HepG2 (cell line): ENCODE measurements around the gene LRRC3C. TPM values are rescaled to one million over a fixed set of nuclear protein-coding genes. Genes with fewer than 3 reads are reported as not detected.
A peak's percentile ranks its signal among the peaks of the same experiment; 100 is the strongest.

Experiments used
- ARID5B ChIP-seq: IDR thresholded peaks from 2 replicates; pipeline ENCODE4 v1.4.0; 2020; ENCODE audit warnings: mild to moderate bottlenecking, missing genetic modification reagents
- CCDC6 ChIP-seq: sonication (generic); formaldehyde crosslinking; IDR thresholded peaks from 2 replicates; pipeline ENCODE4 v1.8.1; 2022; ENCODE audit warnings: mild to moderate bottlenecking, missing genetic modification reagents, moderate library complexity
- FIP1L1 ChIP-seq: fragments of 200-400 bp; formaldehyde crosslinking; IDR thresholded peaks from 2 replicates; pipeline ENCODE4 v1.6.1; 2018; ENCODE audit warnings: low read depth, mild to moderate bottlenecking, low read length, moderate library complexity, borderline replicate concordance; ENCODE audit not compliant: insufficient read depth
- GABPB1 ChIP-seq: IDR thresholded peaks from 2 replicates; pipeline ENCODE4 v1.6.1; 2016; ENCODE audit warnings: mild to moderate bottlenecking, missing genetic modification reagents, moderate library complexity, missing compliant biosample characterization
- KLF6 ChIP-seq: IDR thresholded peaks from 2 replicates; pipeline ENCODE4 v1.8.0; 2016; ENCODE audit warnings: missing biosample characterization, missing genetic modification reagents
- MAZ ChIP-seq, 2 experiments: sonication (generic) in 1 of 2; formaldehyde crosslinking in 1 of 2; IDR thresholded peaks; 2 replicates each; pipeline versions ENCODE4 v1.5.0 to v1.6.1; 2012 to 2020; ENCODE audit warnings: low read depth in 2 of 2, mild to moderate bottlenecking in 2 of 2, borderline replicate concordance in 1 of 2, improper control_type of control experiment in 1 of 2, low read length in 1 of 2, missing genetic modification reagents in 1 of 2, moderate library complexity in 1 of 2
- MBD4 ChIP-seq: IDR thresholded peaks from 2 replicates; pipeline ENCODE4 v1.6.1; 2012; ENCODE audit warnings: low read length, inconsistent platforms, borderline replicate concordance
- PITX1 ChIP-seq: sonication (generic); formaldehyde crosslinking; IDR thresholded peaks from 2 replicates; pipeline ENCODE4 v1.5.1; 2020; ENCODE audit warnings: mild to moderate bottlenecking, missing genetic modification reagents
- RXRB ChIP-seq: IDR thresholded peaks from 2 replicates; pipeline ENCODE4 v1.6.1; 2016; ENCODE audit warnings: borderline replicate concordance, missing genetic modification reagents, missing compliant biosample characterization
- SALL1 ChIP-seq: sonication (generic); formaldehyde crosslinking; IDR thresholded peaks from 2 replicates; pipeline ENCODE4 v1.8.0; 2022; ENCODE audit warnings: mild to moderate bottlenecking, missing genetic modification reagents
- SCMH1 ChIP-seq: sonication (generic); formaldehyde crosslinking; IDR thresholded peaks from 2 replicates; pipeline ENCODE4 v1.9.0; 2021; ENCODE audit warnings: missing genetic modification reagents, mild to moderate bottlenecking, borderline replicate concordance
- TCF12 ChIP-seq, 2 experiments: fragments of 450-650 bp in 1 of 2; sonication (generic) in 1 of 2; formaldehyde crosslinking in 1 of 2; IDR thresholded peaks; 2 replicates each; pipeline versions ENCODE4 v1.6.1 to v1.8.0; 2017 to 2022; ENCODE audit warnings: antibody characterized with exemption in 1 of 2, mild to moderate bottlenecking in 1 of 2, missing genetic modification reagents in 1 of 2, moderate library complexity in 1 of 2
- TEF ChIP-seq: sonication (generic); formaldehyde crosslinking; IDR thresholded peaks from 2 replicates; pipeline ENCODE4 v1.5.0; 2020; ENCODE audit warnings: missing genetic modification reagents
- ZNF205 ChIP-seq: IDR thresholded peaks from 2 replicates; pipeline ENCODE4 v1.6.1; 2018; ENCODE audit warnings: missing biosample characterization, missing genetic modification reagents
- ZNF274 ChIP-seq: sonication (generic); formaldehyde crosslinking; IDR thresholded peaks from 2 replicates; pipeline ENCODE4 v1.5.1; 2020; ENCODE audit warnings: mild to moderate bottlenecking, missing genetic modification reagents
- ZNF580 ChIP-seq: IDR thresholded peaks from 2 replicates; pipeline ENCODE4 v1.6.1; 2016; ENCODE audit warnings: low read depth, borderline replicate concordance
- polyA plus RNA-seq, 8 experiments: library from polyadenylated mRNA; depleted of rRNA in 3 of 8; stranded (reverse) in 7 of 8; unstranded in 1 of 8; fragments of >200 nt; fragmentation: Illumina TruSeq in 4 of 8; extraction: Trizol in 4 of 8; gene quantifications; 2 replicates each; pipeline versions ENCODE4 v1.2.1 to v1.2.3, GENCODE V29; 2011 to 2016; ENCODE audit warnings: low read depth in 4 of 8, missing spikeins in 1 of 8, mixed read lengths in 1 of 8; ENCODE audit not compliant: insufficient read depth in 1 of 8
- total RNA-seq, 5 experiments: library from RNA; depleted of rRNA; stranded (reverse); fragments of >200 nt; fragmentation: Illumina TruSeq; extraction: Trizol; gene quantifications; 2 replicates each; pipeline ENCODE4 v1.2.3, GENCODE V29; 2016; ENCODE audit warnings: low read depth in 1 of 5
- TF ChIP-seq, protein P1 (sequence below): sonication (generic); formaldehyde crosslinking; conservative IDR thresholded peaks from 2 replicates; pipeline ENCODE4 v1.8.0; 2022; ENCODE audit warnings: mild to moderate bottlenecking, moderate library complexity, missing genetic modification reagents
- TF ChIP-seq, protein P2 (sequence below): sonication (generic); formaldehyde crosslinking; IDR thresholded peaks from 2 replicates; pipeline ENCODE4 v1.4.0; 2020; ENCODE audit warnings: missing genetic modification reagents

Gene LRRC3C
- total and polyA plus RNA-seq, 2 of the 13 experiments (the other 11 are each of a cell fraction or from before 2014, with no cell fraction given): 0.17 TPM; not detected in 1

- TF ChIP-seq CCDC6 (0 out of 2 replicates have a peak, but pooled peaks have one; percentile 33), ARID5B (CRISPR knock-in tag) (peak; percentile 26; the same call in 1 of the 2 replicates), PITX1 (CRISPR knock-in tag) (peak; percentile 47; the same call in 1 of the 2 replicates), SCMH1 (CRISPR knock-in tag) (no peak), GABPB1 (CRISPR knock-in tag) (peak; percentile 75), ZNF580 (CRISPR knock-in tag) (peak; percentile 64; the same call in 1 of the 2 replicates), MAZ (IDR thresholded peaks at IDR 0.05; ENCODE audit: borderline replicate concordance, low read depth, low read length) (peak; percentile 68; the same call in 1 of the 2 replicates), MAZ (CRISPR knock-in tag; IDR thresholded peaks at IDR 0.05; ENCODE audit: low read depth) (peak; percentile 24; the same call in 1 of the 2 replicates), FIP1L1 (no peak), SALL1 (CRISPR knock-in tag) (peak; percentile 56; the same call in 1 of the 2 replicates), RXRB (CRISPR knock-in tag) (peak; percentile 44; the same call in 1 of the 2 replicates), KLF6 (CRISPR knock-in tag) (0 out of 2 replicates have a peak, but pooled peaks have one; percentile 31), ZNF205 (CRISPR knock-in tag) (no peak), ZNF274 (CRISPR knock-in tag) (0 out of 2 replicates have a peak, but pooled peaks have one; percentile 12), TCF12 (IDR thresholded peaks at IDR 0.05) (no peak), TCF12 (CRISPR knock-in tag; IDR thresholded peaks at IDR 0.05) (peak; percentile 33; the same call in 1 of the 2 replicates), MBD4 (no peak), TEF (CRISPR knock-in tag) (no peak)
- TF ChIP-seq, protein P1, sequence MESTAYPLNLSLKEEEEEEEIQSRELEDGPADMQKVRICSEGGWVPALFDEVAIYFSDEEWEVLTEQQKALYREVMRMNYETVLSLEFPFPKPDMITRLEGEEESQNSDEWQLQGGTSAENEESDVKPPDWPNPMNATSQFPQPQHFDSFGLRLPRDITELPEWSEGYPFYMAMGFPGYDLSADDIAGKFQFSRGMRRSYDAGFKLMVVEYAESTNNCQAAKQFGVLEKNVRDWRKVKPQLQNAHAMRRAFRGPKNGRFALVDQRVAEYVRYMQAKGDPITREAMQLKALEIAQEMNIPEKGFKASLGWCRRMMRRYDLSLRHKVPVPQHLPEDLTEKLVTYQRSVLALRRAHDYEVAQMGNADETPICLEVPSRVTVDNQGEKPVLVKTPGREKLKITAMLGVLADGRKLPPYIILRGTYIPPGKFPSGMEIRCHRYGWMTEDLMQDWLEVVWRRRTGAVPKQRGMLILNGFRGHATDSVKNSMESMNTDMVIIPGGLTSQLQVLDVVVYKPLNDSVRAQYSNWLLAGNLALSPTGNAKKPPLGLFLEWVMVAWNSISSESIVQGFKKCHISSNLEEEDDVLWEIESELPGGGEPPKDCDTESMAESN (CRISPR knock-in tag): 0 out of 2 replicates have a peak, but pooled peaks have one; percentile 37
- TF ChIP-seq, protein P2, sequence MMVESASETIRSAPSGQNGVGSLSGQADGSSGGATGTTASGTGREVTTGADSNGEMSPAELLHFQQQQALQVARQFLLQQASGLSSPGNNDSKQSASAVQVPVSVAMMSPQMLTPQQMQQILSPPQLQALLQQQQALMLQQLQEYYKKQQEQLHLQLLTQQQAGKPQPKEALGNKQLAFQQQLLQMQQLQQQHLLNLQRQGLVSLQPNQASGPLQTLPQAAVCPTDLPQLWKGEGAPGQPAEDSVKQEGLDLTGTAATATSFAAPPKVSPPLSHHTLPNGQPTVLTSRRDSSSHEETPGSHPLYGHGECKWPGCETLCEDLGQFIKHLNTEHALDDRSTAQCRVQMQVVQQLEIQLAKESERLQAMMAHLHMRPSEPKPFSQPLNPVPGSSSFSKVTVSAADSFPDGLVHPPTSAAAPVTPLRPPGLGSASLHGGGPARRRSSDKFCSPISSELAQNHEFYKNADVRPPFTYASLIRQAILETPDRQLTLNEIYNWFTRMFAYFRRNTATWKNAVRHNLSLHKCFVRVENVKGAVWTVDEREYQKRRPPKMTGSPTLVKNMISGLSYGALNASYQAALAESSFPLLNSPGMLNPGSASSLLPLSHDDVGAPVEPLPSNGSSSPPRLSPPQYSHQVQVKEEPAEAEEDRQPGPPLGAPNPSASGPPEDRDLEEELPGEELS (CRISPR knock-in tag): peak; percentile 26; the same call in 1 of the 2 replicates
These were observed 25.3 kb downstream of the LRRC3C start (continued) for GRCh38 chr17:39952680-39953470.
